Measurements from ENCODE around the gene TMEM259. TPM values are rescaled to one million over a fixed set of nuclear protein-coding genes. Genes with fewer than 3 reads are reported as not detected.
A peak's percentile ranks its signal among the peaks of the same experiment; 100 is the strongest.

Gene TMEM259
- total and polyA plus RNA-seq, 8 donors = 59.7 to 536 (median 238) TPM

GRCh38 chr19:1002600-1002999 lies 18.3 kb downstream of the TMEM259 start:
- H3K4me1 ChIP-seq = peaks cover 9 to 21% (median 19%) of the 10 kb centered on the region in 4 donors
- no peak overlapping the region for H3K27ac ChIP-seq
- no peak overlapping the region for H3K4me3 ChIP-seq
- H3K36me3 ChIP-seq = no peaks in the 10 kb centered on the region
- DNase-seq = no peak
- TF ChIP-seq POLR2AphosphoS5 (IDR thresholded peaks at IDR 0.05) (no peak), EP300 (IDR thresholded peaks at IDR 0.05) (no peak), POLR2A (IDR thresholded peaks at IDR 0.05) (no peak)
- TF ChIP-seq, protein P1, sequence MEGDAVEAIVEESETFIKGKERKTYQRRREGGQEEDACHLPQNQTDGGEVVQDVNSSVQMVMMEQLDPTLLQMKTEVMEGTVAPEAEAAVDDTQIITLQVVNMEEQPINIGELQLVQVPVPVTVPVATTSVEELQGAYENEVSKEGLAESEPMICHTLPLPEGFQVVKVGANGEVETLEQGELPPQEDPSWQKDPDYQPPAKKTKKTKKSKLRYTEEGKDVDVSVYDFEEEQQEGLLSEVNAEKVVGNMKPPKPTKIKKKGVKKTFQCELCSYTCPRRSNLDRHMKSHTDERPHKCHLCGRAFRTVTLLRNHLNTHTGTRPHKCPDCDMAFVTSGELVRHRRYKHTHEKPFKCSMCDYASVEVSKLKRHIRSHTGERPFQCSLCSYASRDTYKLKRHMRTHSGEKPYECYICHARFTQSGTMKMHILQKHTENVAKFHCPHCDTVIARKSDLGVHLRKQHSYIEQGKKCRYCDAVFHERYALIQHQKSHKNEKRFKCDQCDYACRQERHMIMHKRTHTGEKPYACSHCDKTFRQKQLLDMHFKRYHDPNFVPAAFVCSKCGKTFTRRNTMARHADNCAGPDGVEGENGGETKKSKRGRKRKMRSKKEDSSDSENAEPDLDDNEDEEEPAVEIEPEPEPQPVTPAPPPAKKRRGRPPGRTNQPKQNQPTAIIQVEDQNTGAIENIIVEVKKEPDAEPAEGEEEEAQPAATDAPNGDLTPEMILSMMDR (IDR thresholded peaks at IDR 0.05) = no peak
- no peaks in the 10 kb centered on the region for H3K9me3 ChIP-seq
- H3K27me3 ChIP-seq = peaks cover 19 to 71% (median 57%) of the 10 kb centered on the region in 3 donors
- WGBS, 5 donors = 65 to 81% (median 71%) methylated on average over 4 of the region's 4 CpGs
- intact Hi-C loops (cut with DNase I; ENCODE audit: low total_unique reads) = no loop called here

DNA sequence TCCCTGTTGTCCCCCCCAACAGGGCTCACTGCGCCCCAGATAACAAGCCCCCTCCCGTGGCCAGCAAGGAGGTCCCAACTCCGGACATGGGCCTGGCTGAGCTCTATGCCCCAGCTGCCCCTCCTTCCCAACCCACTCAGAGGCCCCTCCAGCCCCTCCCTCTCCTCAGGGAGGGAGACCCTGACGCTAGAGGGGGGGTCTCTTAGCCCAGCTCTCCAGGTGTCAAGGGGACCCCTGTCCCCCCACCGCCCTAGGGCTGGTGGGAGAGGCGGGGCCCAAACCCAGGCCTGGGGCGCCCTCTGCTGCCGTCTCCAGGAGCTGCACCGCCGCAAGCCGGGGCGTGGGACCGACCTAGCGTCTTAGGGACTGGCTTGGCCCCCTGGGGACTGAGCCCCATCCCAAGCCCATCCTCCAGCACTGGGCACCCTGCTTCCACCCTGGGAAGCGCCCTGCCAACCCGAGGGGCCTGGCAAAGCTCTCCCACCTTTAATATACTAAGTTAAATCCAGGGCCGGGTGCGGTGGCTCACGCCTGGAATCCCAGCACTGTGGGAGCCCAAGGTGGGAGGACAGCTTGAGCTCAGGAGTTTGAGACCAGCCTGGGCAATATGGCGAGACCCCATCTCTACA lies 19.3 kb downstream of the TMEM259 start:
- Histone ChIP-seq H3K4me3 (no peak overlapping the region), H3K4me1 (peaks cover 11 to 24% (median 20%) of the 10 kb centered on the region in 4 donors), H3K27ac (no peak overlapping the region), H3K9me3 (no peaks in the 10 kb centered on the region), H3K27me3 (peaks cover 19 to 81% (median 67%) of the 10 kb centered on the region in 3 donors), H3K36me3 (no peaks in the 10 kb centered on the region)
- TF ChIP-seq, protein P1 (IDR thresholded peaks at IDR 0.05) = peak in 5 of 7 experiments; percentile 55 to 91 (median 85)
- no peak for TF ChIP-seq POLR2A (IDR thresholded peaks at IDR 0.05)
- 10 to 16% (median 11%) methylated on average over 9 to 20 of the region's 20 CpGs for WGBS, 5 donors
- intact Hi-C loops (cut with DNase I; ENCODE audit: low total_unique reads) = no loop called here
- DNase-seq = peak; percentile 68 to 80

DNA sequence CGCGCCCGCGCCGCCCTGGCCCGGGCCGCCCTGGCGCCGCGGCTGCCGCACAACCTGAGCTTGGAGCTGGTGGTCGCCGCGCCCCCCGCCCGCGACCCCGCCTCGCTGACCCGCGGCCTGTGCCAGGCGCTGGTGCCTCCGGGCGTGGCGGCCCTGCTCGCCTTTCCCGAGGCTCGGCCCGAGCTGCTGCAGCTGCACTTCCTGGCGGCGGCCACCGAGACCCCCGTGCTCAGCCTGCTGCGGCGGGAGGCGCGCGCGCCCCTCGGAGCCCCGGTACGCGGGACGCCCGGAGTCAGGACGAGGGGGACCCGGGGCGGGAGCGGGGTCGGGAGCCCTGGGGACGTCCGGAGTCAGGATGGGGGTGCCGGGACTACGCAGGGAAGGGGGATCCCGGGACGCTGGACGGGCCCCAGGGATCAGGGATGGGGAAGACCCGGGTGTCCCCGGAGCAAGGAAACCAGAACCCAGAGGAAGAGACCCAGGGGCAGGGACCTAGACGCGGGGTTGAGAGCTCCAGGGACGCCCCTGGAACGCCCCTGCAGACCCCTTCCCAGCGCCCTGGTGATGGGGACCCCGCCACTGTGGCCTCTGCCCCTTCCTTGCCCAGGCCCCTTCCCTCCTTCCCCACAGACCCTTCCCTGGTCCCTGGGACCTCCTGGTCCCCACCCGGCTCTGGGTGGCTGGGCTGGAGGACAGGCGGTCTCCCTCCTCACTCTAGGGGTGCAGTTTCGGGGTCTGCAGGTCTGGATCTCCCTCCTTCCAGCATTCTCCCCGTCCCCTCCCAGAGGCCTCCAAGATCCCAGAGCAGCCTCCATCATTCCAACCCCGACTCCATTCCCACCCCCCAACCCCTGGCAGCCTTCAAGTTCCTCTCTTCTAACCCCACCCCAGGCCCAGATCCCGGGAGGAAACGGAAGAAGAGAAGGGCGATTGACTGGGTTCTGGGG lies 20.1 kb downstream of the TMEM259 start:
- Histone ChIP-seq H3K27me3 (peaks cover 23 to 89% (median 75%) of the 10 kb centered on the region in 3 donors), H3K4me3 (peak overlapping the region in 2 of 4 donors; percentile 33 to 35)
- TF ChIP-seq POLR2AphosphoS5 (IDR thresholded peaks at IDR 0.05) (no peak), POLR2A (IDR thresholded peaks at IDR 0.05) (no peak), EP300 (IDR thresholded peaks at IDR 0.05) (no peak)
- TF ChIP-seq, protein P1 (IDR thresholded peaks at IDR 0.05) = no peak

DNA sequence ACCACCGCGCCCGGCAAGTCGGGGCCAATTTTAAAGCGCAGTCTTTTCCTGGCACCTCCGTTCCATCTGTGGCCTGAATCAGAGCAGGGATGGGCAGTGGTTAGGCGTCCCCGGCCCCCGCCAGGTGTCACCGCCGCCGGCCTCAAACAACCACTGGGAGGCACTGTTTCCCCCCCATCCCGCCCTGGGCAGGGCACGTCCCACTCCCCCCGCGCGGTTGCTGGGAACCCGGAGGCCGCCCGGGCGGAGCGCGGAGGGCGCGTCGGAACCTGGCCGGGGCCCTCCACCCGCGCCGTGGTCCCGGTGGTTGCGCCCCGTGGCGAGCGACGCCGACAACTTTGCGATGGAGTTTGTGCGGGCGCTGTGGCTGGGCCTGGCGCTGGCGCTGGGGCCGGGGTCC lies 20.8 kb downstream of the TMEM259 start, which contains the start of gene GRIN3B:
Gene GRIN3B (plus strand): TSS at position 325 of the 400 bp plus-strand sequence. CDS start 19 bp downstream, at position 344.
- Histone ChIP-seq H3K9me3 (no peaks in the 10 kb centered on the region), H3K4me3 (peak within 1 kb of the TSS in 3 of 4 donors; percentile 12 to 42 (median 35)), H3K27me3 (peaks cover 23 to 96% (median 82%) of the 10 kb centered on the region in 3 donors), H3K36me3 (peaks cover 0 to 2% (median 0%) of the 10 kb centered on the region in 4 donors), H3K27ac (no peak within 1 kb of the TSS), H3K4me1 (peaks cover 20 to 39% (median 35%) of the 10 kb centered on the region in 4 donors)
- DNase-seq = peak; percentile 60 to 82
- intact Hi-C loops (cut with DNase I; ENCODE audit: low total_unique reads) = no loop called here
- 1 to 7% (median 2%) methylated on average over 12 to 43 of the region's 43 CpGs for WGBS, 5 donors
- TF ChIP-seq, protein P1 (IDR thresholded peaks at IDR 0.05) = peak in 2 of 7 experiments; percentile 12 to 26
- TF ChIP-seq POLR2AphosphoS5 (IDR thresholded peaks at IDR 0.05) = no peak

More for the DNA sequence above, 20.1 kb downstream of the TMEM259 start:
- H3K27ac ChIP-seq = no peak overlapping the region
- H3K36me3 ChIP-seq = no peaks in the 10 kb centered on the region
- peaks cover 19 to 32% (median 28%) of the 10 kb centered on the region in 4 donors for H3K4me1 ChIP-seq
- intact Hi-C loops (cut with DNase I; ENCODE audit: low total_unique reads) = no loop called here
- DNase-seq = no peak
- H3K9me3 ChIP-seq = no peaks in the 10 kb centered on the region
- WGBS, 5 donors = 4 to 16% (median 6%) methylated on average over 13 to 73 of the region's 73 CpGs
